Natural killer cell treated with Interleukin-12 subunit alpha and Interleukin-12 subunit beta and Interleukin-15 and Interleukin-18, amount 100 ng/mL, for 72 hours (primary cell): Measurements from ENCODE around the gene SH3TC2. TPM values are rescaled to one million over a fixed set of nuclear protein-coding genes. Genes with fewer than 3 reads are reported as not detected.
"Not testable (repeated sequence)": the region's sequence is repeated elsewhere in the genome, so short reads cannot be mapped to it uniquely, and the experiment has no call there.

Source experiments
- ATAC-seq, 2 donors: fragments of 150-1000 bp; cut with Tn5 transposase in 1 of 2; sonication (Bioruptor Pico), chemical (Tn5 transposase) in 1 of 2; 2 replicates each; pipeline ENCODE4 v1.10.0; 2021
- DNase-seq: peaks from one replicate; pipeline ENCODE4 v3.0.0; 2022; ENCODE audit warnings: low spot score
- H3K27ac Mint-ChIP-seq, 2 donors: 1 replicate in 1 of 2; 2 replicates in 1 of 2; pipeline ENCODE4 v1.8.0; 2022; ENCODE audit warnings: mixed read lengths in 2 of 2, mild to moderate bottlenecking in 1 of 2, moderate library complexity in 1 of 2
- H3K27me3 Mint-ChIP-seq, 2 donors: 1 replicate in 1 of 2; 2 replicates in 1 of 2; pipeline ENCODE4 v1.8.0; 2022; ENCODE audit warnings: mixed read lengths in 2 of 2
- H3K36me3 Mint-ChIP-seq: one replicate; pipeline ENCODE4 v1.8.0; 2022; ENCODE audit warnings: mixed read lengths
- H3K4me1 Mint-ChIP-seq, 2 donors: 1 replicate in 1 of 2; 2 replicates in 1 of 2; pipeline ENCODE4 v1.8.0; 2022; ENCODE audit warnings: low read depth in 2 of 2, mixed read lengths in 2 of 2, mild to moderate bottlenecking in 1 of 2
- H3K4me3 Mint-ChIP-seq: one replicate; pipeline ENCODE4 v1.8.0; 2022; ENCODE audit warnings: mixed read lengths
- H3K9me3 Mint-ChIP-seq: 2 replicates; pipeline ENCODE4 v1.8.0; 2022; ENCODE audit warnings: mixed read lengths
- total RNA-seq, 2 donors: library from RNA; stranded (reverse); gene quantifications; one replicate each; pipeline ENCODE4 v1.2.3, GENCODE V29; 2022

SH3TC2 gene
- total RNA-seq: not detected

- DNase-seq (no peak), ATAC-seq (no peak)
- Mint-ChIP-seq H3K36me3 (no peaks in the 10 kb centered on the region), H3K4me1 (no peaks in the 10 kb centered on the region), H3K9me3 (no peaks in the 10 kb centered on the region), H3K27ac (no peak within 1 kb of the TSS), H3K27me3 (peaks cover 0 to 17% of the 10 kb centered on the region in 2 donors), H3K4me3 (no peak within 1 kb of the TSS)
These were observed at the start of gene SH3TC2 for GRCh38 chr5:149063017-149063687. TSS of gene SH3TC2 (minus strand) at chr5:149063062. CDS start at chr5:149063022, 40 bp downstream.

- Mint-ChIP-seq H3K9me3 (no peaks in the 10 kb centered on the region), H3K36me3 (no peaks in the 10 kb centered on the region), H3K27ac (no peak overlapping the region), H3K4me3 (no peak overlapping the region), H3K27me3 (peaks cover 0 to 12% of the 10 kb centered on the region in 2 donors), H3K4me1 (peaks cover 0 to 5% of the 10 kb centered on the region in 2 donors)
- DNase-seq (no peak), ATAC-seq (no peak)
These were observed 47.5 kb upstream of the SH3TC2 start for GRCh38 chr5:149110406-149110805.

- H3K27ac Mint-ChIP-seq: no peak overlapping the region
- no peaks in the 10 kb centered on the region for H3K36me3 Mint-ChIP-seq
- H3K4me3 Mint-ChIP-seq: no peak overlapping the region
- no peak for ATAC-seq
- DNase-seq: no peak
- peaks cover 0 to 3% of the 10 kb centered on the region in 2 donors for H3K4me1 Mint-ChIP-seq
- no peaks in the 10 kb centered on the region for H3K9me3 Mint-ChIP-seq
- H3K27me3 Mint-ChIP-seq: peaks cover 0 to 11% of the 10 kb centered on the region in 2 donors
These were observed 45.9 kb upstream of the SH3TC2 start for GRCh38 chr5:149108651-149109280.

GRCh38 chr5:149100331-149100730 lies 37.5 kb upstream of the SH3TC2 start:
- ATAC-seq (no peak), DNase-seq (no peak)
- H3K9me3 Mint-ChIP-seq: peaks cover 21% of the 10 kb centered on the region
- H3K4me1 Mint-ChIP-seq: no peaks in the 10 kb centered on the region
- peaks cover 33% of the 10 kb centered on the region for H3K36me3 Mint-ChIP-seq
- no peak overlapping the region for H3K4me3 Mint-ChIP-seq
- no peak overlapping the region for H3K27ac Mint-ChIP-seq
- H3K27me3 Mint-ChIP-seq: peaks cover 4 to 36% of the 10 kb centered on the region in 2 donors

GRCh38 chr5:149099920-149100319 lies 37.1 kb upstream of the SH3TC2 start:
- peaks cover 33% of the 10 kb centered on the region for H3K36me3 Mint-ChIP-seq
- H3K4me3 Mint-ChIP-seq: no peak overlapping the region
- no peak for DNase-seq
- H3K27ac Mint-ChIP-seq: no peak overlapping the region
- H3K9me3 Mint-ChIP-seq: peaks cover 21% of the 10 kb centered on the region
- no peak for ATAC-seq
- H3K27me3 Mint-ChIP-seq: peaks cover 4 to 36% of the 10 kb centered on the region in 2 donors
- no peaks in the 10 kb centered on the region for H3K4me1 Mint-ChIP-seq

GRCh38 chr5:149094996-149095395 lies 32.1 kb upstream of the SH3TC2 start:
- no peaks in the 10 kb centered on the region for H3K4me1 Mint-ChIP-seq
- peaks cover 16% of the 10 kb centered on the region for H3K9me3 Mint-ChIP-seq
- H3K27me3 Mint-ChIP-seq: peaks cover 2 to 28% of the 10 kb centered on the region in 2 donors
- DNase-seq: no peak
- H3K36me3 Mint-ChIP-seq: peaks cover 27% of the 10 kb centered on the region
- ATAC-seq: no peak
- no peak overlapping the region for H3K4me3 Mint-ChIP-seq
- H3K27ac Mint-ChIP-seq: no peak overlapping the region

- no peak overlapping the region for H3K27ac Mint-ChIP-seq
- H3K4me1 Mint-ChIP-seq: no peaks in the 10 kb centered on the region
- DNase-seq: no peak
- H3K36me3 Mint-ChIP-seq: peaks cover 13% of the 10 kb centered on the region
- ATAC-seq: peak in 1 of 2 donors; percentile 24
- peaks cover 6% of the 10 kb centered on the region for H3K9me3 Mint-ChIP-seq
- no peak overlapping the region for H3K4me3 Mint-ChIP-seq
- H3K27me3 Mint-ChIP-seq: peaks cover 2 to 18% of the 10 kb centered on the region in 2 donors
These were observed 30.8 kb upstream of the SH3TC2 start for GRCh38 chr5:149093625-149094024.

GRCh38 chr5:149089796-149090195 lies 26.9 kb upstream of the SH3TC2 start:
- Mint-ChIP-seq H3K36me3 (peaks cover 6% of the 10 kb centered on the region), H3K4me3 (no peak overlapping the region), H3K27ac (no peak overlapping the region), H3K27me3 (peaks cover 5 to 29% of the 10 kb centered on the region in 2 donors), H3K9me3 (no peaks in the 10 kb centered on the region), H3K4me1 (no peaks in the 10 kb centered on the region)
- no peak for ATAC-seq
- no peak for DNase-seq

GRCh38 chr5:149088686-149089085 lies 25.8 kb upstream of the SH3TC2 start:
- DNase-seq: no peak
- ATAC-seq: no peak
- peaks cover 3 to 19% of the 10 kb centered on the region in 2 donors for H3K27me3 Mint-ChIP-seq
- H3K36me3 Mint-ChIP-seq: no peaks in the 10 kb centered on the region
- no peak overlapping the region for H3K4me3 Mint-ChIP-seq
- no peaks in the 10 kb centered on the region for H3K9me3 Mint-ChIP-seq
- H3K27ac Mint-ChIP-seq: no peak overlapping the region
- no peaks in the 10 kb centered on the region for H3K4me1 Mint-ChIP-seq

- Mint-ChIP-seq H3K27ac (no peak overlapping the region), H3K36me3 (no peaks in the 10 kb centered on the region), H3K9me3 (no peaks in the 10 kb centered on the region), H3K27me3 (peaks cover 5 to 11% of the 10 kb centered on the region in 2 donors), H3K4me1 (peaks cover 6 to 10% of the 10 kb centered on the region in 2 donors), H3K4me3 (no peak overlapping the region)
- peak in 1 of 2 donors; percentile 48 for ATAC-seq
- no peak for DNase-seq
These were observed 21.0 kb upstream of the SH3TC2 start for GRCh38 chr5:149083846-149084245.

- H3K36me3 Mint-ChIP-seq: no peaks in the 10 kb centered on the region
These were observed 19.4 kb upstream of the SH3TC2 start for GRCh38 chr5:149082271-149082670.

GRCh38 chr5:149080294-149080693 lies 17.4 kb upstream of the SH3TC2 start:
- H3K4me1 Mint-ChIP-seq: peaks cover 6 to 10% of the 10 kb centered on the region in 2 donors
- peaks cover 5% of the 10 kb centered on the region for H3K9me3 Mint-ChIP-seq
- ATAC-seq (no peak), DNase-seq (no peak)
- peaks cover 6 to 8% of the 10 kb centered on the region in 2 donors for H3K27me3 Mint-ChIP-seq
- H3K27ac Mint-ChIP-seq: no peak overlapping the region
- H3K4me3 Mint-ChIP-seq: no peak overlapping the region
- peaks cover 7% of the 10 kb centered on the region for H3K36me3 Mint-ChIP-seq

More at GRCh38 chr5:149082271-149082670, 19.4 kb upstream of the SH3TC2 start:
- no peak overlapping the region for H3K27ac Mint-ChIP-seq
- peaks cover 5 to 11% of the 10 kb centered on the region in 2 donors for H3K27me3 Mint-ChIP-seq
- DNase-seq (no peak), ATAC-seq (no peak)
- no peaks in the 10 kb centered on the region for H3K9me3 Mint-ChIP-seq
- no peak overlapping the region for H3K4me3 Mint-ChIP-seq
- peaks cover 6 to 10% of the 10 kb centered on the region in 2 donors for H3K4me1 Mint-ChIP-seq

- ATAC-seq: no peak
- H3K27ac Mint-ChIP-seq: no peak overlapping the region
- peaks cover 7% of the 10 kb centered on the region for H3K36me3 Mint-ChIP-seq
- H3K4me3 Mint-ChIP-seq: no peak overlapping the region
- DNase-seq: no peak
- peaks cover 6 to 10% of the 10 kb centered on the region in 2 donors for H3K4me1 Mint-ChIP-seq
- peaks cover 6 to 8% of the 10 kb centered on the region in 2 donors for H3K27me3 Mint-ChIP-seq
- peaks cover 5% of the 10 kb centered on the region for H3K9me3 Mint-ChIP-seq
These were observed 17.0 kb upstream of the SH3TC2 start for GRCh38 chr5:149079883-149080282.

GRCh38 chr5:149074071-149074470 lies 11.2 kb upstream of the SH3TC2 start:
- H3K27ac Mint-ChIP-seq: not testable (repeated sequence)

More at GRCh38 chr5:149074071-149074470, 11.2 kb upstream of the SH3TC2 start:
- H3K9me3 Mint-ChIP-seq, ATAC-seq, DNase-seq, H3K36me3 Mint-ChIP-seq, H3K4me3 Mint-ChIP-seq, H3K4me1 Mint-ChIP-seq: not testable (repeated sequence)
- H3K27me3 Mint-ChIP-seq: peaks cover 7 to 20% of the 10 kb centered on the region in 2 donors
